Endothelial cell of umbilical vein (primary cell): ENCODE measurements around the gene MITF. TPM values are rescaled to one million over a fixed set of nuclear protein-coding genes. Genes with fewer than 3 reads are reported as not detected.

Experiments used
- BruUV-seq: library from RNA; stranded (reverse); fragments of 400-500 nt; replicated peaks from 2 replicates; lab custom pipeline; 2021; lab: Mats Ljungman, UMichigan
- CTCF ChIA-PET: fragments of 300-600, 350-600 bp; sonication (Branson Sonifier 250); formaldehyde crosslinking; loops from one replicate; lab custom pipeline; 2021; ENCODE audit warnings: antibody characterized with exemption, inconsistent platforms; lab: Charles Lee
- POLR2A ChIA-PET: fragments of 300-600, 350-600 bp; sonication (Branson Sonifier 250); formaldehyde crosslinking; loops from one replicate; lab custom pipeline; 2021; ENCODE audit warnings: antibody characterized with exemption, inconsistent platforms; lab: Charles Lee
- DNase-seq: peaks from one replicate; pipeline ENCODE4 v3.0.0-alpha.2; 2011; ENCODE audit warnings: low read depth, low spot score
- FAIRE-seq: peaks from 2 replicates; lab custom pipeline; 2011; peaks lifted over from hg19 to GRCh38; lab: Jason Lieb, UNC
- H2AFZ ChIP-seq: 2 replicates; pipeline ENCODE4 v1.6.0; 2012; ENCODE audit warnings: low read depth, low read length, control low read depth, inconsistent platforms
- H3K27ac ChIP-seq: 2 replicates; pipeline ENCODE4 v1.5.1; 2011; ENCODE audit warnings: low read depth, mild to moderate bottlenecking, control low read depth, low read length, moderate library complexity; ENCODE audit not compliant: insufficient read depth
- H3K27me3 ChIP-seq, 2 experiments: 2 replicates each; pipeline versions ENCODE4 v1.6.0 to v1.6.1; 2011; ENCODE audit warnings: low read length in 2 of 2, mixed read lengths in 1 of 2; ENCODE audit not compliant: control insufficient read depth in 2 of 2, insufficient read depth in 2 of 2
- H3K36me3 ChIP-seq, 2 experiments: 2 replicates in 1 of 2; 3 replicates in 1 of 2; pipeline ENCODE4 v1.5.1; 2011; ENCODE audit warnings: low read length in 2 of 2, mild to moderate bottlenecking in 1 of 2, moderate library complexity in 1 of 2; ENCODE audit not compliant: control insufficient read depth in 2 of 2, insufficient read depth in 2 of 2; ENCODE audit errors: extremely low read depth in 1 of 2
- H3K4me1 ChIP-seq: 3 replicates; pipeline ENCODE4 v1.5.1; 2011; ENCODE audit warnings: mild to moderate bottlenecking, low read length; ENCODE audit not compliant: control insufficient read depth, insufficient read depth; ENCODE audit errors: extremely low read depth
- H3K4me2 ChIP-seq: 2 replicates; pipeline ENCODE4 v1.6.1; 2011; ENCODE audit warnings: low read length, control low read depth, mixed read lengths; ENCODE audit not compliant: insufficient read depth
- H3K4me3 ChIP-seq, 3 experiments: fragments of 200-600 bp in 1 of 3; sonication (generic), shearing (Covaris generic) in 1 of 3; replicated peaks in 1 of 3; 2 replicates each; pipeline ENCODE4 v1.5.1; 2011 to 2016; ENCODE audit warnings: control low read depth in 3 of 3, low read length in 3 of 3, mild to moderate bottlenecking in 2 of 3, inconsistent platforms in 1 of 3, low read depth in 1 of 3, moderate library complexity in 1 of 3; ENCODE audit not compliant: insufficient read depth in 1 of 3
- H3K79me2 ChIP-seq: 2 replicates; pipeline ENCODE4 v1.6.0; 2012; ENCODE audit warnings: low read length, inconsistent platforms; ENCODE audit not compliant: control insufficient read depth, insufficient read depth
- H3K9ac ChIP-seq: replicated peaks from 2 replicates; pipeline ENCODE3; 2011; ENCODE audit warnings: low read length, control low read depth; ENCODE audit not compliant: insufficient read depth; ENCODE audit errors: extremely low read depth
- H3K9me1 ChIP-seq: replicated peaks from 3 replicates; pipeline ENCODE4 v1.6.0; 2011; ENCODE audit warnings: mild to moderate bottlenecking, low read length; ENCODE audit not compliant: control insufficient read depth, insufficient read depth; ENCODE audit errors: extremely low read depth
- H3K9me3 ChIP-seq: replicated peaks from 2 replicates; pipeline ENCODE4 v1.5.1; 2012; ENCODE audit warnings: low read length, inconsistent platforms; ENCODE audit not compliant: control insufficient read depth, insufficient read depth
- H4K20me1 ChIP-seq: replicated peaks from 2 replicates; pipeline ENCODE3; 2011; ENCODE audit warnings: mild to moderate bottlenecking, low read length; ENCODE audit not compliant: control insufficient read depth, insufficient read depth; ENCODE audit errors: extremely low read depth
- EZH2 ChIP-seq: IDR thresholded peaks from 2 replicates; pipeline ENCODE4 v1.6.1; 2012; ENCODE audit warnings: borderline replicate concordance, low read depth, mild to moderate bottlenecking, moderate library complexity, low read length, inconsistent platforms; ENCODE audit not compliant: severe bottlenecking
- FOS ChIP-seq: IDR thresholded peaks from 2 replicates; pipeline ENCODE4 v1.6.1; 2011; ENCODE audit warnings: mild to moderate bottlenecking, low read length, moderate library complexity, borderline replicate concordance; ENCODE audit not compliant: insufficient read depth
- GATA2 ChIP-seq: IDR thresholded peaks from 2 replicates; pipeline ENCODE4 v1.7.0; 2011; ENCODE audit warnings: low read depth, mild to moderate bottlenecking, moderate library complexity, mixed read lengths, low read length; ENCODE audit not compliant: insufficient read length, insufficient read depth
- JUN ChIP-seq: IDR thresholded peaks from 2 replicates; pipeline ENCODE4 v1.6.1; 2011; ENCODE audit warnings: borderline replicate concordance, low read depth; ENCODE audit not compliant: insufficient read length, insufficient read depth
- MYC ChIP-seq: IDR thresholded peaks from one replicate; pipeline ENCODE4 v1.6.1; 2011; ENCODE audit warnings: mild to moderate bottlenecking, low read depth, low read length
- POLR2A ChIP-seq: IDR thresholded peaks from 2 replicates; pipeline ENCODE4 v1.6.1; 2012; ENCODE audit warnings: low read depth, mild to moderate bottlenecking, control low read depth, low read length
- POLR2AphosphoS5 ChIP-seq: IDR thresholded peaks from 2 replicates; pipeline ENCODE4 v1.6.1; 2012; ENCODE audit warnings: low read depth, mild to moderate bottlenecking, control low read depth, low read length, moderate library complexity; ENCODE audit not compliant: insufficient read depth
- dilution Hi-C: fragments of 300-500 bp; cut with MboI; formaldehyde crosslinking; loops from one replicate; pipeline ENCODE4 v1.15.0; 2019; ENCODE audit warnings: low sequenced_read_pairs; ENCODE audit not compliant: extremely low pct_ligation_motif_present
- intact Hi-C: fragments of 100-400 bp; cut with micrococcal nuclease; formaldehyde crosslinking; loops from one replicate; pipeline ENCODE4 v1.10.0; 2022
- polyA plus RNA-seq, 4 experiments: library from polyadenylated mRNA; depleted of rRNA in 3 of 4; stranded (reverse) in 3 of 4; unstranded in 1 of 4; fragments of >200 nt; gene quantifications; 2 replicates each; pipeline versions ENCODE4 v1.2.1 to v1.2.3, GENCODE V29; 2011 to 2012; ENCODE audit warnings: missing spikeins in 1 of 4
- total RNA-seq: library from RNA; stranded (reverse); gene quantifications from 2 replicates; pipeline ENCODE4 v1.2.3, GENCODE V29; 2021
- TF ChIP-seq, protein P1 (sequence below), 2 donors: IDR thresholded peaks; 1 replicate in 1 of 2; 2 replicates in 1 of 2; pipeline ENCODE4 v1.5.1; 2011; ENCODE audit warnings: low read length in 2 of 2, mild to moderate bottlenecking in 2 of 2, moderate library complexity in 2 of 2, control low read depth in 1 of 2, inconsistent platforms in 1 of 2, low read depth in 1 of 2; ENCODE audit not compliant: insufficient read depth in 1 of 2; ENCODE audit errors: extremely low read depth in 1 of 2
- TF ChIP-seq, protein P2 (sequence below): IDR thresholded peaks from 2 replicates; pipeline ENCODE4 v1.6.1; 2011; ENCODE audit not compliant: insufficient read depth, insufficient read length

Gene MITF
- total and polyA plus RNA-seq, 2 donors (not counting 3 experiments of a cell fraction or from before 2014, with no cell fraction given): 1.6 to 2.5 TPM

DNA sequence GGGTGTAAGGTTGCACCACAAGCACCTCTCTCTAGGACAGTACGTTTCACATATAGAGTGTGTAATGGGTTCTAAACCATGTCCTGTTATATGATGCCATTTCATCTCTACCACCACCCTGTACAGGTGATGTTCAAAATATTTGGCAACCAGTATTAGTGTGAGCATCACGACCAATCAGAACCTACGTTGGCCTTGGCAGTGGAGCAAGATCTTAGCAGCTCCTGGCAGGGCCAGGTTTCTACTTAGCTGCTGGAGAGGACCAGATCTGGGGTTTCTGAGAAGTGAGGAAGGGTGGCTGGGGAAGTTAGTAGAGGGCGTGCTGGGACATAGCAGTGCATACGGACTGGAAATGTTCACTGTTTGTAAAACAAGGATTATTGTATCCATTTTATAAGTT lies 23.1 kb upstream of the MITF start:
- BruUV-seq: no TSS peak
- FAIRE-seq (no peak), DNase-seq (no peak)
- dilution Hi-C loops (no loop called here), intact Hi-C loops (no loop called here)
- H3K9ac ChIP-seq: no peak overlapping the region
- H3K4me1 ChIP-seq: no peaks in the 10 kb centered on the region
- TF ChIP-seq GATA2 (no peak), EZH2 (no peak), FOS (no peak), POLR2A (no peak), POLR2AphosphoS5 (no peak), MYC (no peak), JUN (no peak)
- TF ChIP-seq, protein P1, sequence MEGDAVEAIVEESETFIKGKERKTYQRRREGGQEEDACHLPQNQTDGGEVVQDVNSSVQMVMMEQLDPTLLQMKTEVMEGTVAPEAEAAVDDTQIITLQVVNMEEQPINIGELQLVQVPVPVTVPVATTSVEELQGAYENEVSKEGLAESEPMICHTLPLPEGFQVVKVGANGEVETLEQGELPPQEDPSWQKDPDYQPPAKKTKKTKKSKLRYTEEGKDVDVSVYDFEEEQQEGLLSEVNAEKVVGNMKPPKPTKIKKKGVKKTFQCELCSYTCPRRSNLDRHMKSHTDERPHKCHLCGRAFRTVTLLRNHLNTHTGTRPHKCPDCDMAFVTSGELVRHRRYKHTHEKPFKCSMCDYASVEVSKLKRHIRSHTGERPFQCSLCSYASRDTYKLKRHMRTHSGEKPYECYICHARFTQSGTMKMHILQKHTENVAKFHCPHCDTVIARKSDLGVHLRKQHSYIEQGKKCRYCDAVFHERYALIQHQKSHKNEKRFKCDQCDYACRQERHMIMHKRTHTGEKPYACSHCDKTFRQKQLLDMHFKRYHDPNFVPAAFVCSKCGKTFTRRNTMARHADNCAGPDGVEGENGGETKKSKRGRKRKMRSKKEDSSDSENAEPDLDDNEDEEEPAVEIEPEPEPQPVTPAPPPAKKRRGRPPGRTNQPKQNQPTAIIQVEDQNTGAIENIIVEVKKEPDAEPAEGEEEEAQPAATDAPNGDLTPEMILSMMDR (IDR thresholded peaks at IDR 0.05; ENCODE audit: extremely low read depth in 1 of 2, insufficient read depth in 1 of 2, low read depth in 1 of 2, low read length in 2 of 2): no peak
- TF ChIP-seq, protein P2, sequence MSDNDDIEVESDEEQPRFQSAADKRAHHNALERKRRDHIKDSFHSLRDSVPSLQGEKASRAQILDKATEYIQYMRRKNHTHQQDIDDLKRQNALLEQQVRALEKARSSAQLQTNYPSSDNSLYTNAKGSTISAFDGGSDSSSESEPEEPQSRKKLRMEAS: no peak
- H2AFZ ChIP-seq: no peak overlapping the region
- peaks cover 0 to 2% of the 10 kb centered on the region in 2 experiments for H3K27me3 ChIP-seq
- no peak overlapping the region for H3K4me3 ChIP-seq
- H3K4me2 ChIP-seq: no peak overlapping the region
- no peaks in the 10 kb centered on the region for H3K79me2 ChIP-seq
- H3K9me1 ChIP-seq: no peaks in the 10 kb centered on the region
- ChIA-PET CTCF (interaction anchor here (1.0 kb wide), 1 partner anchor 25 kb away, joined by 3 read pairs; no protein-coding TSS in a partner anchor), POLR2A (no interaction called here)
- no peak overlapping the region for H3K27ac ChIP-seq
- no peaks in the 10 kb centered on the region for H3K9me3 ChIP-seq
- H4K20me1 ChIP-seq: no peaks in the 10 kb centered on the region
- H3K36me3 ChIP-seq: no peaks in the 10 kb centered on the region
